Stimulated activated CD4-positive, alpha-beta T cell treated with anti-CD3 and anti-CD28 coated beads, Interleukin-2, amount 100 ng/mL, for 24 hours (primary cell): Measurements from ENCODE around the gene ERVFRD-1.

Experiments
- DNase-seq, 2 donors: peaks; one replicate each; pipeline ENCODE4 v3.0.0-alpha.2; 2020

The ERVFRD-1 gene, protein sequence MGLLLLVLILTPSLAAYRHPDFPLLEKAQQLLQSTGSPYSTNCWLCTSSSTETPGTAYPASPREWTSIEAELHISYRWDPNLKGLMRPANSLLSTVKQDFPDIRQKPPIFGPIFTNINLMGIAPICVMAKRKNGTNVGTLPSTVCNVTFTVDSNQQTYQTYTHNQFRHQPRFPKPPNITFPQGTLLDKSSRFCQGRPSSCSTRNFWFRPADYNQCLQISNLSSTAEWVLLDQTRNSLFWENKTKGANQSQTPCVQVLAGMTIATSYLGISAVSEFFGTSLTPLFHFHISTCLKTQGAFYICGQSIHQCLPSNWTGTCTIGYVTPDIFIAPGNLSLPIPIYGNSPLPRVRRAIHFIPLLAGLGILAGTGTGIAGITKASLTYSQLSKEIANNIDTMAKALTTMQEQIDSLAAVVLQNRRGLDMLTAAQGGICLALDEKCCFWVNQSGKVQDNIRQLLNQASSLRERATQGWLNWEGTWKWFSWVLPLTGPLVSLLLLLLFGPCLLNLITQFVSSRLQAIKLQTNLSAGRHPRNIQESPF

DNA sequence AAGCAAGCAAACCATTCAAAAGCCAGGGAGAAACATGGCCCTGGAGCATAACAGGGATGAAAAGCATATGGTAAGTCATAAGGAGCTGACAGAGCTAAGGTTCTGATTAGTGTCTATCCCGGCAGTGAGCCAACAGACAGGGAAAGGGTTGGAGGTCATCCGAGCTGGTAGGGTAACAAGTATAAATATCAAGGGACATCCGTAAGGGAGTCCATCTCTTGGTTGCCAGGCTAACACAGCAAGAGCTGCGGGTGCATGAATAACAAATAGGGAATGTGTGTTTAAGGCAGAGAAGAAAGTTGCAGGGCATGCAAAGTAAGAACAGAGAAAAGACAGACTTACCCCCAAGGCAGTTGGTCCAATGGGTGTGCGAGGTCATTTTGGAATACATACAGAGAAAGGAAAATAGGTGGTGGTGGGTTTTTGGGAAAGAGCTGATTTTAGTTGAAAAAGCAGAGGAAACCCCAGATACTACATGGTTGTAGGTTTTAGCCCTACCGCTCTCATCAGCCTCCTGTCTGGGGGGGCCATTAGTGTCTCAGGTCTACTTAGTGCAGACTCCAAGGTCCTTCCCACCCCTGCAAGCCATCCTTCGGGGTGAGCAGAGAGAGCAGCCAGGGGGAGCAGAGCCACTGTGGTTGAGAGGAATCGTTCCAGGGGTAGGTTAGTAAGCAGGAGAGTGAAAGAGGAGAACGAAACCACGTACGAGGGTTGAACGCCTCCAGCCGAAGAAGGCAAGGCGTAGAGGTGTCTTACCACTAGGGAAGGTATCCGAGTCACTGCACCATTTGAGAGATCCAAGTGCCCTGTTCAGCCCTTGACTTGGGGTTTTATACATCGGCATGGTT is at the start of gene ERVFRD-1:
ERVFRD-1 (minus strand) TSS at position 805 of the 848 bp plus-strand sequence. CDS start 6,415 bp downstream, outside the sequence.
- peak in 1 of 2 donors; percentile 9 for DNase-seq

DNA sequence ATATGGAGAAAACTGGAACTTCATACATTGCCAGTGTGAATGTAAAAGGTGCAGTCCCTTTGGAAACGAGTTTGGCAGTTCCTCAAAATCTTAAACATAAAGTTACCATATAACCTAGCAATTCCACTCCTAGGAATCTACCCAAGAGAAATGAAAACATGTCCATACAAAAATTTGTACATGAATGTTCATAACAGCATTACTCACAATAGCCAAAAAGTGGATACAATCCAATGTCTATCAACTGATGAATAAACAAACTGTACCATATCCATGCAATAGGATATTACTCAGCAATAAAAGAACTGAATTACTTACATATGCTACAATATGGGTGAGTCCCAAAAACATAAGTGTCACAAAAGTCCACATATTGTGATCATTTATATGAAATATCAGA is 48.7 kb upstream of the ERVFRD-1 start:
- DNase-seq = no peak

DNA sequence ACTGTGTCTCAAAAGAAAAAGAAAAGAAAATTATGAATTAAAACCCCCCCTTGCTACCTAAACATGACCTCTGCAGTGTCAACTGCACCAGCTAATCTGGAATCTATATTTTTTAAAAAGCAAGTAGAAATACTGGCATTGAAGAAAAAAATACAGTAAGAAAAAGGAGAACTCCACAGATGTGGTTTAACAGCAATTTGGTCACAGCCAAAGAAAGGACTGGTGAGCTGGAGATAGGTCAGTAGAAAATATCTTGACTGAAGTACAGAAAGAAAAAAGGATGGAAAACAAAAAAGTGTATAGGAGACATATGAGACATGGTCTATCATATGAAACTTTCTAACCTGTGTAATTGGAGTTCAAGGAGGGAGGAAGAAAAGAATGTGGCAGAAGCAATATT is 44.1 kb upstream of the ERVFRD-1 start:
- no peak for DNase-seq

DNA sequence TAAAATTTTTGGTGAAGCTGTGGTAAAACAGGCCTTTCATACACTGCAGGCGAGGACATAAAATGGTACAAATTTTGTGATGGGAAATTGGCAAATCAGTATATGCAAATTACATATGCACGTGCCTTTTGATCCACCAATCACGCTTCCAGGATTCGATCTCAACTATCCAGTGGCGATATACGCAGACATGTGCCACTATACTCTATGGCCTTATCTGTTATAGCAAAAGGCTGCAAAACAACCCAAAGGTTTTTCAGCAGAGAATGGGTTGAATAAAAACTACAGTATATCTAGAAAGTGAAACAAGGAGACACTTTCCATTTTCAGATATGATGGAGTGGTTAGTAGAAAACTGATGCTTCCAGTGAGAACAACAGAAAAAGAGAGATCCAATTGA is 41.9 kb upstream of the ERVFRD-1 start:
- no peak for DNase-seq

DNA sequence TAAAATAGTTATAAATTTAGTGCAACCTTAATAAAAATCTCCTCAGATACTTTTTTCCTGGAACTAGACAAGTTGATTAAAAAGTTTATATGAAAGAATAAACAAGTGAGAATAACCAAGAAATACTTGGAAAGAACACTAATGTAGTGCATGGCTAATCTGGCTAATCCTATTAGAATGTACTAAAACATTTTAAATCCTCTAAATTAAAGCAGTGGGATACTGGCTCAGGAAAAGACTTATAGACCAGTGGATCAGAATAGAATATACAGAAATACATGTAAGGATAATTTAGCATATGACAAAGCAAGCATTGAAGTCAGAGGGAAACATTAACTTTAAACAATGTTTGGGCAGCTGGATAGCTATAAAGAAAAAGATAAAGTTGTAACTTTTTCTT is 41.1 kb upstream of the ERVFRD-1 start:
- no peak for DNase-seq

DNA sequence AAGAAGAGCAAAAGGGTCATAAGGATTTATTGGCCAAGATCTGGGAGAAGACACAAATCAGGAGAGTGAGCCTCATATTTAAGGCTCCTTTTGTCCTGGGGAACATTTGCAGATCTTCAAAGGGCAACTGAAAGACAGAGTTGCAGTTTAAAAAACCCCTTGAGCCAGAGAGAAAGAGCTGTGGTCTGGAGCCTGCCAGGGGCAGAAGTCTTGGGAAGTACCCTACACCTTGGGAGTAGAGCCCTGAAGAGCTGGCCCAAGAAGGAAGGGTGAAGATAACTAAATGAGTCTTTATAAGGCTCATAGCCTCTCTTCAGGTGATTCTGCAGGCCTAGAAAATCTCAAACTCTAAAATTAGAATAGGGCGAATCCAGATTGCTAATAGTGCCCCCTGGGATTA is 40.0 kb upstream of the ERVFRD-1 start:
- no peak for DNase-seq

DNA sequence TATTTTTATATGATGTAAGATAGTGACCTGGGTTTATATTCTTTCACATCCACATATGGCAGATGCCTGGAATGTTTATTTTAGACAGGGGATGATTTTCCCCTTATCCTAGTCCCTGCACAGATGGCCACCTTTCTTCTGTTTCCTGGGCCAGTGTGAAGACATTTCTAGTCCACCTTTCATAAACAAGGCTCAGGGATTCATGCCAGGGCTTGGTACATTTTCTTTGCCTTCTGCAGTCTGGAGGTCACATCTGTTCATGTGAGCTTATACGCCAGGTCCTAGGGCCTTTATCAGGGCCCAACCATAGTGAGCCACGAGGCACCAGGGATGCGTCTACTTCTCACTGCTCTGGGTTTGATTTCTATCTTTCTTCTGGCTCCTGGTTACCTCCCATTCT is 38.0 kb upstream of the ERVFRD-1 start:
- DNase-seq = no peak

DNA sequence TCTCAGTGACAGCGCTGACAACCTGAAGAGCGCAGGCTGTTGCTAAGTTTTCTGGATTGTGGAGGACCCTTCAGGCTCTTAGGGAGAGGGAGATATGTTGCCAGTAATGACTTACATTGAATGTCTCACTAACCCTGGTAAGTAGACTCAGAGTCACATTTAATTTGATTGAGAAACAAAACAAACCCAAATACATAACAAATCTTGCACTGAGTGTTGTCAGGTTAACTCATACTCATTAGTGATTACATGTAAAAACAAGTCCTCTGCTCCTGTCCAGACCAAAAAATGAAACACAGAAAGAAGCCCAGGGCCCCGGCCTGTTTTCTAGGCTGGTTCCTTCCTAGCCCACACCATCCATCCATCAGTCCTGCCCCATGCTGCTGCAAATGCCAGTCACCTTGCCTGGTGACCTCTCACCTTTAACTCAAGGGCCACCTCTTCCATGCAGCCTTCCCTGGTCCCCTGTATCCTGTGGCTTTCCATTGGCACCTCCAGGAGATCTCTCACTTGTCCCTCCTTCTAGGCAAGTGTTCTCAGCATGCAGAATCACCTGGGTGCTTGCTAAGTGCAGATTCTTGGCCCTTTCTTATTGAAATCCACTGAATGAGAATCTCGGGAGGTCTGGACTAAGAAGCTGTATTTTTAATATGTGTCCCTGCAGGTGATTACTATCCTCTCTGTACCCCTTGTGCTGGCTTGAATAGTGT is 34.7 kb upstream of the ERVFRD-1 start:
- DNase-seq = no peak

DNA sequence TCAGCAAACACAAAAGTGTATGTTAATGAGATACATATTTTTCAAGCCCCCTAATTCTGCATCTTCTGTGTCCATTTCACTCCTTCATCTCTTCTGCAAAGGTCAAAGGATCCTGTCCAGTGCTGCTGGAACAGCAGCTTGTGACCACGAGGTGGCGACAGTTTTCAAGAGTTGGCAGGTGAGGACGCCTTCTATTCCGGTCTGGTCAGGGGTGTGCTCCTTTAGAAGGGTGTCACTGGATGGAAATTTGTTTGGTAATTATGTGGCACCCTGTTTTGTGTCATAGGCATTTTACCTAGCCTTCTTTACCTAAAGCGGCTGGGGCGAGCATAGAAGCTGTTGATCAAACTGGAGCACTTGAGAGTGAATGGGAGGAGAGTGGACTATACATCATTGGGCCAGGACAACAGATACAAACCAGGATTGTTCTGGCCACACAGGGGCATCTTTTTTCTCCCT is 32.9 kb upstream of the ERVFRD-1 start:
- DNase-seq = peak; percentile 80 to 81

DNA sequence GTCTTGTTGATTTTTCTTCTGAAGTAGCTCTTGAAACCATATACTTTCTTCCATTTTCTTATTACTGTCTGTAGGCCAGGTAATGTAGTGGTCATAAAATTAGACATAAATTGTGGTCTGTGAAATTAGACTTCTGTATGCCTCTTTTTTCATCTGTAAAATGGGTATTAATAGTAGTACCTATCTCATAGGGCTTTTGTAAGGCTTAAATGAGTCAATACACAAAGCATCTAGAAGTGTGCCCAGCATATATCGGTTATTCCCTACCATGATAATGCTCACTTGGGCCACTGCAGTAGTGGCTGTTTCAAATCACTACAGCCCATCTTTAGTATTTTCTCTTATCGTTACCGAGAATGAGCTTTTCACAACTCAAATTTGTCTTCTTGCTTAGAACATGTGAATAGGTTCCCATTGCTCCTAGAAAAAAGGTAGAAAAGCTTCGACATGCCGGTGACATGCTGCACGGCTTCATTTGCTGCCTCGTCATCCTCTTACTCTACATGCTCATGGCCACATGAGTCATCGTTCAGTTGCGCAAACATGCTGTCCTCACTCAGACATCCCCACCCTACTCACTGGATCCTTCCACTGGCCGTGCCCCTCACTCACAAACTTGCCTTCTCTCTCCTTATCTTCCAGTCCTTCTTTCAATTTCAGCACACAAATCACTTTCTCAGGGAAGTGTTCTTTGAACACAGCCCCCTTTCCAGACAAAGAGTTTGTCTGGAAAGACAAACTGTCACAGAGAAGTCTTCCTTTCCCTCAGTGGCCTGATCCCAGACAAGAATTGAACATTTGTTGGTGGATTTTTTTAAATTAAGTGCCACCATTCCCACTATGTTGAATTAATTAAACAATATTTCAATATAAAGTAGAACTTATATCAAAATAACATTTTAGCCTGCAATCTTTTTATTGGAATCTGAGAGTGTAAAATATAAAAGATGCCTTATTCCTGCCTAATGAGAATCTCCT is 32.2 kb upstream of the ERVFRD-1 start:
- DNase-seq = peak in 1 of 2 donors; percentile 9

DNA sequence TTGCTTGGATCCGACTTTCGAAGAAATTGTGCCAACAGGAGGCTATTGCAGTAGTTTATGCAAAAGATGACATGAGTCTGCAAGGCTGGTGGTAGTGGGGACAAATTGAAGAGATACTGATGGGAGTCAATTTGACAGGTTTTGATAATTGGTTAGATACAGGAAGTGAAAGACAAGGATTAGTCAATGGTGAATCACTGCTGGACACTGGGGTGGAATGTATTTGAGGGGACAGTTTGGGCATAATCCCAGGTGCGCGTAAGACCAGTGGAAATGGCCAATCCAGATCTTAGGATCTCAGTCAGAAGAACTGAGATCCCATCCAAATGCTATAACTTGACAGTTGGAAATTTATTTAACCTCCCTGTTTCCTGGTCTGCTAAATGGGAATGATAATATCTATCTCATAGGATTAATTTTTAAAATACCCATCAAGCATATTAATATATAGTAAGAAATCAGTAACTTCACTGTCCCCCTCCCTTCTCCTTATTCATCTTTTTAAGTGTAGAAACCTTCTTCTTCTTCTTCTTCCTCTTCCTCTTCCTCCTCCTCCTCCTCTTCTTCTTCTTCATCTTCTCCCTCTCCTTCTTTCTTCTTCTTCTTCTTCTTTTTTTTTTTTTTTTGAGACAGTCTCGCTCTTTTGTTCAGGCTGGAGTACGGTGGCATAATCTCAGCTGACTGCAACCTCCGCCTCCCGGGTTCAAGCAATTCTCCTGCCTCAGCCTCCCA is 30.9 kb upstream of the ERVFRD-1 start:
- no peak for DNase-seq

DNA sequence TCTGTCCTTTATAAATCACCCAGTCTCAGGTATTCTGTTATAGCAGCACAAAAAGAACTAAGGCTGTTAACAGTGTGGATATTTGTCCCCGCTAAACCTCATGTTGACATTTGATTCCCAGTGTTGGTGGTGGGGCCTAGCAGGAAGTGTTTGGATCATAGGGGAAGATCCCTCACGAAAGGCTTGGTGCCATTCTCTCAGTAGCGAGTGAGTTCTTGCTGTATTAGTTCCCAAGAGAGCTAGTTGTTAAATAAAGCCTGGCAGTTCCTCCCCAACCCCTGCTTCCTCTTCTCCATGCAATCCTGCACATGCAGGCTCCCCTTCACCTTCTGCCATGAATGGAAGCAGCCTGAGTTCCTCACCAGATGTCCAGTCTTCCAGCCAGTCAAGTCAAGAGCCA is 29.8 kb upstream of the ERVFRD-1 start:
- no peak for DNase-seq

DNA sequence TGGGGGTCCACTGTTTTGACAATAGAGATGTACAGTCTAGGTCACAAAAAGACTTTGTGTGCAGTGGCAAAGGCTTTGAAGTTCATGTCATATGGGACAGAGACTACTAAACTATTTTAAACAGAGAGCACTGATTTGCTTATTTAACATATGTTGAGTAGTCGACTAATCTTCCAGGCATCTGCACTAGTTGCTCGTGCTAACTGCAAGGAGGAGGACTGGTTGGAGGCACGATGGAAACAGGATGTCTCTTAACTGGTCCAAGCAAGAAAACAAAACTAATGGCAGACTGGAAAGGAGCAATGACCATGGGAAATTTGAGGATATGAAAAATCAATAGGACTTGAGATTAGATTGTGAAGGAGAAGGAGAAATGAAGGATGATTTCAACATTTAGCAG is 28.5 kb upstream of the ERVFRD-1 start:
- no peak for DNase-seq

DNA sequence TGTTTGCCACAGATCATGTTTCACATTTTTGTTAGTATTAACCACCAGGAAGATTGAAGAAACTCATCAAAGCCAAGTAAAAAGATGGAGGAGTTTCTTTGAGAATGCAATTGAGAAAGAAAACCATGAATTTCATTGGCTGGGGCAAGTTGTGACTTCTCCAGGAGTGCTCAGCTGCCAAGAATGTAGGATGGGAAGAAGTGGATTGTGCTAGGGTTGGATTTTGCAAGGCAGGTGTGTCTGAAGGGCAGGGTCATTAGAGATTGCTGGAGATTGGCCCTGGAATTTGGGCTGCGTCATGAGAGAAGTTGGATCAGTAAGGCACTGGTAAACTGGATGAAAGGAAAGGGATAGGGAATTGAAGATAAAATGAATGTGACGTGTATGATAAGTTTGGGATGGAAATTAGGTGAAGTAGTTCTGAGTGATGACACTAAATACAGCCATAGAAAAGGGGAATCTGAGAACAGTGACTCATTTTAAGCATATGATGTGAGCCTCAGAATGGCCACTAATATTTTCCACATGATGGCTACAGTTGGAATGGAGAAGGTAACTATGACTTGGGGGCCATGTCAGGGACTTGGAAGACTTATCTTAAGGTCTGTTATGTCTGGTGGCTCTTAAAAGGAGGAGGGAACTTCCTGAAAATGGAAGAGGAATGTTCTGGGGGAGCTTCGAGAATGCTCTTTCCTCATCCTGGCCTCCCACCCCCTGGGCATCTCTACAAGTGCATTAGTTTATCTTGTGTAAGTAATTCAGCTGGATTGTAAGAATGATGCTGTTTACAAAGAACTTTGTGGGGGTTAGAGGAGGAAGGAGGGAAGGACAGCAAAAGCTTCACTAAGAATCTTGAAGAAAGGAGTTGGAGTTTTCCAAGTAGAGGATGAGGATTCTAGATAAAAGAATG is 27.8 kb upstream of the ERVFRD-1 start:
- no peak for DNase-seq

DNA sequence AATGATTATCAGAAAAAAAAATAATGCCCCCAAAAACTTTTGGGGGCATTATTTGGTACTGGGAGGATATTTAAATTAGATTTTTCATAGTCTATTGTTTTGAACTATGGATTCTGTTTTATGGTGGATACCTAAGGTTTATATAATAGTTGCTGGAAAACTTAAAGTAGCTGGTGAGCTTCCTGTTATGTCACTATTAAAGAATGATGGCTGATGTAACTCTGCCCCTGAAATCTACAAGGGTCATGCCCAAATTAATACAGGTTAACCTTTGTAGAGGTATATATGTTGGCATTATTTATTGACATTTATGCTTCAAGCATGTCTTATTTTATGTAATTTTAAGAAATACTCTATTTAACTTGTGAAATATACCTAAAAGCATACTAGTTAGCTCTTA is 25.3 kb upstream of the ERVFRD-1 start:
- DNase-seq = no peak

DNA sequence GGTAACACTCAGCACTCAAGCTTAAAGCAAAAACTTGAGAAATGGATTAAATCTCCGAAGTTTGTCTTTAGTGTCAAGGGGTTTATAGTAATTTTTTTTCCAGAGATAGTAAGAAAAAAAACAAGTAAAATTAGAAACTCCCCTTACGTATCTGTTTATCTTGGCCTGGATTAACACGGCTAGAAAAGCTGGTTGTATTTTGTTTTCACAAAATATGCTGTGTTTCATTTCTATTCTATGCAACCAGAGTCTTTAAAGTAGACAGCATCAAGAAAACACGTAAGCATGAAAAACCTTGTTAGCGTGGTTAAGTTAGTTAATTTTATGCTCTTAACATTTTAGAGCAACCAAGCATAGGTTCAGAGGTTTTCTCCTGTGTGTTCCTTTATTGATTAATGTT is 21.8 kb upstream of the ERVFRD-1 start:
- no peak for DNase-seq

DNA sequence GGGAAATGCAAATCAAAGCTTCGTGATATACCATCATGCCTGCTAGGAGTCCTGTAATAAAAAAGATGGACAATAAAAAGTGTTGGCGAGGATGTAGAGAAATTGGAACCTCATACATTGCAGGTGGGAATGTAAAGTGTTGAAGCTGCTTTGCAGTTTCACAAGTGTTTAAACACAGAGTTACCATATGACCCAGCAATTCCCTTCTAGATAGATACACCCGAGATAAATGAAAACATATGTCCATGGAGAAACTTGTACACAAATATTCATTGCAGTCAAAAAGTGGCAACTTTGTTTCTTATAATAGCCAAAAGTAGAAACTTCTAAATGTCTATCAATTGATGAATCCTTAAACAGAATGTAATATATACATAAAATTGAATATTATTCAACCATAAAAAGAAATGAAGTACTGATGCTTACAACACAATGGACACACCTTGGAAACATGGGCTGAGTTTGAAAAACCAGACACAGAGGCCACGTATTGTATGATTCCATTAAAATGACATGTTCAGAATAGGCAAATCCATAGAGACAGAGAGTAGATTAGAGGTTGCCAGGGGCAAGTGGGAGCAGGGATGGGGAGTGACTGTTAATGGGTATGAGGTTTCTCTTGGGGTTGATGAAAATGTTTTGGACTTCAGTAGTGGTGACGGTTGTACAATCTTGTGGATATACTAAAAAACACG is 20.8 kb upstream of the ERVFRD-1 start:
- DNase-seq = no peak

DNA sequence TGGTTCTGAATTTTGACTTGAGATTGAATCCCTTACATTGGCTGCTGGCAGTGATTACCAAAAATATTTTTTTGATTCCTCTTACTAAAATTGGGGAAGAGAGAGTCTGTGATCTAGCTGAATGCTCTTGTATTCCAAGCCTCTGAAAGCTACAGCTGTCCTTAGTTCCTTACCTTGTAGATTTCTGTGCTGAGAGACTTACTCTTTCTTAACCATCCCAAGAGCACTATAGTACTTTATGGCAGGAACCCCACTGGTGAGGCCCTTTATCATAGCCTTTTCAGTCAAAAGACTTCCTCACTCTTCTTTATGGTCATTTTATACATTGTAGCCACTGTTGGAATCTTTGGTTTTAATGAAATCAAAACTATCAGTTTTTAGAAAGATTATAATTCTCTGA is 19.1 kb upstream of the ERVFRD-1 start:
- DNase-seq = no peak

DNA sequence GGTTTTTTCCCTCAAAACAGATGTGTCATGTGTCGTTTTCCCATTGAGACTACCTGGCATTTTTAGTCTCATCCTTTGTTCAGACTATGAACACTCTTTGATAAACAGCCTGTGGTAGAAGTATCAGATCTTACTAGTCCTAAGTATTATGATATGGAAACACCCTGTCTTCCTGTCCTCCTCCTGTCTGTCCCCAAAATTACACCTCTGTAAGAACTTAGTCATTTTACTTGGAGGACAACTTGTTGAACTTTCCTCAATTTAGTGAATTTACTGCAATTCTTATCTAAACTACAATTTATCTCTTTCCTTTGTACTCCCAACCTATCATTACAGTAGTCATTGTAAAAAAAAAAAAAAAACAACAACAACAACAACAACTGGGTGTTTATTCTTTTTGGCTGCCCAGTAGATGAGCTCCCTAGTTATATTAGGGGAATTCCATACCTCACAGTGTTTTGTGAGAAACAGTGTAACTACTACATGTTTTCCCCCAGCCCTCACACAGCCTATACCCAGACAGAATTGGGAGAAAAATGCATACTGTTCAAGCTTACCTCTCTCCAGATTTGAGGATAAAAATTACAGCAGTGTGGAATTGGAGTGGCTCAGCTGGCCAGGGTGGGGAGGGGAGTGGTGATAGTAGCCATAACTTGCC is 18.5 kb upstream of the ERVFRD-1 start:
- DNase-seq = no peak
